Lower leg skin (tissue), 3 donors: ENCODE results near the gene GNG7.

Source experiments
- POLR2A ChIP-seq, 2 donors: fragments of 450-650 bp; IDR thresholded peaks; one replicate each; pipeline ENCODE4 v1.6.1; 2016 to 2017; ENCODE audit warnings: antibody characterized with exemption in 2 of 2, mild to moderate bottlenecking in 1 of 2, moderate library complexity in 1 of 2
- TF ChIP-seq, protein P1 (sequence below), 3 donors: fragments of 450-650 bp; IDR thresholded peaks; one replicate each; pipeline ENCODE4 v1.5.1; 2016; ENCODE audit warnings: antibody characterized with exemption in 3 of 3, mild to moderate bottlenecking in 3 of 3, moderate library complexity in 2 of 3

DNA sequence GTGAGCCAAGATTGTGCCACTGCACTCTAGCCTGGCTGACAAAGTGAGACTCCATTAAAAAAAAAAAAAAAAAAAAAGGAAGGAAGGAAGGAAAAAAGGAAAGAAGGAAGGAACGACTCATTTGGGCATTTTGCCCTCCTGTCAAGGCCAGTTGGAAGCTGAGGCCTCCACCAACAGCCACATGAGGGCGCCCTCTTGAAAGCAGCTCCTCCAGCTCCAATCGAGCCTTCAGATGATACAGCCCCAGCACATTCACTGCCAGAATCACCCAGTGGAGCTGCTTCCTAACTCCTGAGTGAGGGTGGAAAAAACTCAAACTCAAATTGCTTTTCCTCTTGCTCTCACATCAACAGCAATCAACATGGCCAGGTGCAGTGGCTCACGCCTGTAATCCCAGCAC, 40.9 kb downstream of the GNG7 start:
- TF ChIP-seq, protein P1, sequence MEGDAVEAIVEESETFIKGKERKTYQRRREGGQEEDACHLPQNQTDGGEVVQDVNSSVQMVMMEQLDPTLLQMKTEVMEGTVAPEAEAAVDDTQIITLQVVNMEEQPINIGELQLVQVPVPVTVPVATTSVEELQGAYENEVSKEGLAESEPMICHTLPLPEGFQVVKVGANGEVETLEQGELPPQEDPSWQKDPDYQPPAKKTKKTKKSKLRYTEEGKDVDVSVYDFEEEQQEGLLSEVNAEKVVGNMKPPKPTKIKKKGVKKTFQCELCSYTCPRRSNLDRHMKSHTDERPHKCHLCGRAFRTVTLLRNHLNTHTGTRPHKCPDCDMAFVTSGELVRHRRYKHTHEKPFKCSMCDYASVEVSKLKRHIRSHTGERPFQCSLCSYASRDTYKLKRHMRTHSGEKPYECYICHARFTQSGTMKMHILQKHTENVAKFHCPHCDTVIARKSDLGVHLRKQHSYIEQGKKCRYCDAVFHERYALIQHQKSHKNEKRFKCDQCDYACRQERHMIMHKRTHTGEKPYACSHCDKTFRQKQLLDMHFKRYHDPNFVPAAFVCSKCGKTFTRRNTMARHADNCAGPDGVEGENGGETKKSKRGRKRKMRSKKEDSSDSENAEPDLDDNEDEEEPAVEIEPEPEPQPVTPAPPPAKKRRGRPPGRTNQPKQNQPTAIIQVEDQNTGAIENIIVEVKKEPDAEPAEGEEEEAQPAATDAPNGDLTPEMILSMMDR (IDR thresholded peaks at IDR 0.05): no peak
- no peak for TF ChIP-seq POLR2A (IDR thresholded peaks at IDR 0.05)
